SK-N-SH treated with all-trans-retinoic acid at 6 μM for 48 hours (cell line): ENCODE measurements around the gene GAL.

Experiments
- RARB ChIP-seq: fragments of 250-450 bp; sonication (Bioruptor Pico); IDR thresholded peaks from 2 replicates; pipeline ENCODE4 v1.8.0; 2021; ENCODE audit warnings: mild to moderate bottlenecking, moderate library complexity
- TCF4 ChIP-seq: fragments of 250-450 bp; sonication (Bioruptor Pico); IDR thresholded peaks from 2 replicates; pipeline ENCODE4 v1.8.0; 2021; ENCODE audit warnings: mild to moderate bottlenecking, moderate library complexity, borderline replicate concordance
- ZFP3 ChIP-seq: fragments of 250-450 bp; sonication (Bioruptor Pico); IDR thresholded peaks from 2 replicates; pipeline ENCODE4 v1.5.0; 2020; ENCODE audit warnings: mild to moderate bottlenecking, moderate library complexity
- ZNF70 ChIP-seq: fragments of 450-650 bp; formaldehyde crosslinking; IDR thresholded peaks from 2 replicates; pipeline ENCODE4 v1.5.0; 2020; ENCODE audit warnings: mild to moderate bottlenecking, moderate library complexity
- TF ChIP-seq, protein P1 (sequence below): fragments of 250-450 bp; sonication (Bioruptor Pico); IDR thresholded peaks from 2 replicates; pipeline ENCODE4 v1.8.0; 2020; ENCODE audit warnings: mild to moderate bottlenecking, moderate library complexity, borderline replicate concordance

GRCh38 chr11:68651208-68651984 lies 32.9 kb upstream of the GAL start:
- no peak for TF ChIP-seq RARB (CRISPR knock-in tag)
- TF ChIP-seq, protein P1, sequence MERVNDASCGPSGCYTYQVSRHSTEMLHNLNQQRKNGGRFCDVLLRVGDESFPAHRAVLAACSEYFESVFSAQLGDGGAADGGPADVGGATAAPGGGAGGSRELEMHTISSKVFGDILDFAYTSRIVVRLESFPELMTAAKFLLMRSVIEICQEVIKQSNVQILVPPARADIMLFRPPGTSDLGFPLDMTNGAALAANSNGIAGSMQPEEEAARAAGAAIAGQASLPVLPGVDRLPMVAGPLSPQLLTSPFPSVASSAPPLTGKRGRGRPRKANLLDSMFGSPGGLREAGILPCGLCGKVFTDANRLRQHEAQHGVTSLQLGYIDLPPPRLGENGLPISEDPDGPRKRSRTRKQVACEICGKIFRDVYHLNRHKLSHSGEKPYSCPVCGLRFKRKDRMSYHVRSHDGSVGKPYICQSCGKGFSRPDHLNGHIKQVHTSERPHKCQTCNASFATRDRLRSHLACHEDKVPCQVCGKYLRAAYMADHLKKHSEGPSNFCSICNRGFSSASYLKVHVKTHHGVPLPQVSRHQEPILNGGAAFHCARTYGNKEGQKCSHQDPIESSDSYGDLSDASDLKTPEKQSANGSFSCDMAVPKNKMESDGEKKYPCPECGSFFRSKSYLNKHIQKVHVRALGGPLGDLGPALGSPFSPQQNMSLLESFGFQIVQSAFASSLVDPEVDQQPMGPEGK (CRISPR knock-in tag), result no peak
- TF ChIP-seq ZFP3 (CRISPR knock-in tag), result no peak
- no peak for TF ChIP-seq TCF4 (CRISPR knock-in tag)
- no peak for TF ChIP-seq ZNF70
